Activated naive CD4-positive, alpha-beta T cell treated with anti-CD3 and anti-CD28 coated beads, Interleukin-2, amount 50 U/mL, for 24 hours (primary cell): ENCODE data around the gene CLIP2.
A peak's percentile ranks its signal among the peaks of the same experiment; 100 is the strongest.
"Not testable (repeated sequence)": the region's sequence is repeated elsewhere in the genome, so short reads cannot be mapped to it uniquely, and the experiment has no call there.

Experiments used
- H3K27ac Mint-ChIP-seq: one replicate; pipeline ENCODE4 v1.8.0; 2021; ENCODE audit warnings: mild to moderate bottlenecking, mixed read lengths
- H3K27me3 Mint-ChIP-seq: one replicate; pipeline ENCODE4 v1.8.0; 2021; ENCODE audit warnings: mixed read lengths
- H3K36me3 Mint-ChIP-seq: one replicate; pipeline ENCODE4 v1.8.0; 2021; ENCODE audit warnings: mixed read lengths
- H3K4me1 Mint-ChIP-seq: one replicate; pipeline ENCODE4 v1.8.0; 2021; ENCODE audit warnings: mixed read lengths
- H3K4me3 Mint-ChIP-seq: one replicate; pipeline ENCODE4 v1.8.0; 2021; ENCODE audit warnings: mild to moderate bottlenecking, mixed read lengths
- H3K9me3 Mint-ChIP-seq: one replicate; pipeline ENCODE4 v1.8.0; 2021; ENCODE audit warnings: mixed read lengths

The CLIP2 gene

GRCh38 chr7:74430961-74431466, 141.8 kb downstream of the CLIP2 start:
- Mint-ChIP-seq H3K27me3 (no peaks in the 10 kb centered on the region), H3K4me1 (no peaks in the 10 kb centered on the region), H3K4me3 (no peak overlapping the region), H3K27ac (no peak overlapping the region), H3K9me3 (no peaks in the 10 kb centered on the region), H3K36me3 (no peaks in the 10 kb centered on the region)

- H3K4me1 Mint-ChIP-seq, H3K9me3 Mint-ChIP-seq, H3K27me3 Mint-ChIP-seq, H3K27ac Mint-ChIP-seq, H3K4me3 Mint-ChIP-seq, H3K36me3 Mint-ChIP-seq: not testable (repeated sequence)
Observed at GRCh38 chr7:74437291-74437571, 148.0 kb downstream of the CLIP2 start.

- Mint-ChIP-seq H3K9me3 (peaks cover 5% of the 10 kb centered on the region), H3K4me1 (no peaks in the 10 kb centered on the region), H3K4me3 (no peak overlapping the region)
Observed at GRCh38 chr7:74438327-74438726, 149.1 kb downstream of the CLIP2 start.

GRCh38 chr7:74439541-74439940, 150.3 kb downstream of the CLIP2 start:
- H3K27ac Mint-ChIP-seq: no peak overlapping the region
- no peaks in the 10 kb centered on the region for H3K27me3 Mint-ChIP-seq
- peaks cover 4% of the 10 kb centered on the region for H3K36me3 Mint-ChIP-seq
- H3K4me1 Mint-ChIP-seq: no peaks in the 10 kb centered on the region
- H3K4me3 Mint-ChIP-seq: no peak overlapping the region
- H3K9me3 Mint-ChIP-seq: peaks cover 5% of the 10 kb centered on the region

More at GRCh38 chr7:74438327-74438726, 149.1 kb downstream of the CLIP2 start:
- no peak overlapping the region for H3K27ac Mint-ChIP-seq
- H3K36me3 Mint-ChIP-seq: peaks cover 4% of the 10 kb centered on the region
- H3K27me3 Mint-ChIP-seq: no peaks in the 10 kb centered on the region

- H3K4me1 Mint-ChIP-seq, H3K4me3 Mint-ChIP-seq, H3K27me3 Mint-ChIP-seq, H3K9me3 Mint-ChIP-seq, H3K27ac Mint-ChIP-seq, H3K36me3 Mint-ChIP-seq: not testable (repeated sequence)
Observed at GRCh38 chr7:74440143-74440542, 150.9 kb downstream of the CLIP2 start.

- H3K27ac Mint-ChIP-seq: no peak overlapping the region
- H3K27me3 Mint-ChIP-seq: no peaks in the 10 kb centered on the region
- peaks cover 4% of the 10 kb centered on the region for H3K36me3 Mint-ChIP-seq
- no peak overlapping the region for H3K4me3 Mint-ChIP-seq
- H3K9me3 Mint-ChIP-seq: peaks cover 5% of the 10 kb centered on the region
- H3K4me1 Mint-ChIP-seq: no peaks in the 10 kb centered on the region
Observed at GRCh38 chr7:74441801-74442200, 152.6 kb downstream of the CLIP2 start.

- no peaks in the 10 kb centered on the region for H3K27me3 Mint-ChIP-seq
- H3K4me3 Mint-ChIP-seq: no peak overlapping the region
- no peaks in the 10 kb centered on the region for H3K9me3 Mint-ChIP-seq
- no peak overlapping the region for H3K27ac Mint-ChIP-seq
- no peaks in the 10 kb centered on the region for H3K36me3 Mint-ChIP-seq
- no peaks in the 10 kb centered on the region for H3K4me1 Mint-ChIP-seq
Observed at GRCh38 chr7:74443543-74444247, 154.5 kb downstream of the CLIP2 start.

- H3K9me3 Mint-ChIP-seq: no peaks in the 10 kb centered on the region
- H3K27me3 Mint-ChIP-seq: no peaks in the 10 kb centered on the region
- no peaks in the 10 kb centered on the region for H3K36me3 Mint-ChIP-seq
- no peak overlapping the region for H3K4me3 Mint-ChIP-seq
- H3K4me1 Mint-ChIP-seq: peaks cover 14% of the 10 kb centered on the region
- H3K27ac Mint-ChIP-seq: no peak overlapping the region
Observed at GRCh38 chr7:74449144-74449543, 159.9 kb downstream of the CLIP2 start.

- Mint-ChIP-seq H3K4me1 (peaks cover 14% of the 10 kb centered on the region), H3K27me3 (no peaks in the 10 kb centered on the region), H3K27ac (no peak overlapping the region), H3K4me3 (no peak overlapping the region), H3K9me3 (no peaks in the 10 kb centered on the region), H3K36me3 (no peaks in the 10 kb centered on the region)
Observed at GRCh38 chr7:74449809-74450397, 160.7 kb downstream of the CLIP2 start.

GRCh38 chr7:74452748-74453321, 163.6 kb downstream of the CLIP2 start:
- H3K4me1 Mint-ChIP-seq: peaks cover 14% of the 10 kb centered on the region

GRCh38 chr7:74453322-74454011, 164.3 kb downstream of the CLIP2 start, which contains the start of gene GTF2IRD1:
Gene GTF2IRD1 (plus strand): TSS chr7:74453906. CDS start chr7:74508081, 54,175 bp downstream.
- Mint-ChIP-seq H3K9me3 (no peaks in the 10 kb centered on the region), H3K27ac (peak within 1 kb of the TSS; percentile 91), H3K4me3 (peak within 1 kb of the TSS; percentile 86), H3K4me1 (peaks cover 14% of the 10 kb centered on the region), H3K36me3 (no peaks in the 10 kb centered on the region), H3K27me3 (no peaks in the 10 kb centered on the region)

More at GRCh38 chr7:74452748-74453321, 163.6 kb downstream of the CLIP2 start:
- H3K4me3 Mint-ChIP-seq: peak overlapping the region; percentile 86
- H3K27me3 Mint-ChIP-seq: no peaks in the 10 kb centered on the region
- no peaks in the 10 kb centered on the region for H3K36me3 Mint-ChIP-seq
- no peaks in the 10 kb centered on the region for H3K9me3 Mint-ChIP-seq
- peak overlapping the region; percentile 91 for H3K27ac Mint-ChIP-seq

GRCh38 chr7:74454021-74454924, 165.1 kb downstream of the CLIP2 start:
- no peaks in the 10 kb centered on the region for H3K27me3 Mint-ChIP-seq
- no peaks in the 10 kb centered on the region for H3K9me3 Mint-ChIP-seq

GRCh38 chr7:74454925-74455288, 165.7 kb downstream of the CLIP2 start:
- no peaks in the 10 kb centered on the region for H3K27me3 Mint-ChIP-seq
- no peaks in the 10 kb centered on the region for H3K9me3 Mint-ChIP-seq
- peak overlapping the region; percentile 30 for H3K4me3 Mint-ChIP-seq
- H3K27ac Mint-ChIP-seq: no peak overlapping the region
- no peaks in the 10 kb centered on the region for H3K36me3 Mint-ChIP-seq
- peaks cover 14% of the 10 kb centered on the region for H3K4me1 Mint-ChIP-seq

More at GRCh38 chr7:74454021-74454924, 165.1 kb downstream of the CLIP2 start:
- no peak overlapping the region for H3K27ac Mint-ChIP-seq
- H3K4me3 Mint-ChIP-seq: peak overlapping the region; percentile 30
- no peaks in the 10 kb centered on the region for H3K36me3 Mint-ChIP-seq
- peaks cover 14% of the 10 kb centered on the region for H3K4me1 Mint-ChIP-seq

GRCh38 chr7:74455291-74455804, 166.1 kb downstream of the CLIP2 start:
- H3K4me3 Mint-ChIP-seq: no peak overlapping the region
- no peak overlapping the region for H3K27ac Mint-ChIP-seq
- H3K4me1 Mint-ChIP-seq: peaks cover 14% of the 10 kb centered on the region
- no peaks in the 10 kb centered on the region for H3K36me3 Mint-ChIP-seq
- H3K9me3 Mint-ChIP-seq: no peaks in the 10 kb centered on the region
- H3K27me3 Mint-ChIP-seq: no peaks in the 10 kb centered on the region
